GM11168 (cell line): Measurements from ENCODE around the gene BIRC6.

Source experiments
- in situ Hi-C: fragments of 300-500 bp; cut with MboI; formaldehyde crosslinking; loops from one replicate; pipeline ENCODE4 v1.12.0; 2022; ENCODE audit warnings: low sequenced_read_pairs; ENCODE audit not compliant: unreplicated experiment

BIRC6 gene

DNA sequence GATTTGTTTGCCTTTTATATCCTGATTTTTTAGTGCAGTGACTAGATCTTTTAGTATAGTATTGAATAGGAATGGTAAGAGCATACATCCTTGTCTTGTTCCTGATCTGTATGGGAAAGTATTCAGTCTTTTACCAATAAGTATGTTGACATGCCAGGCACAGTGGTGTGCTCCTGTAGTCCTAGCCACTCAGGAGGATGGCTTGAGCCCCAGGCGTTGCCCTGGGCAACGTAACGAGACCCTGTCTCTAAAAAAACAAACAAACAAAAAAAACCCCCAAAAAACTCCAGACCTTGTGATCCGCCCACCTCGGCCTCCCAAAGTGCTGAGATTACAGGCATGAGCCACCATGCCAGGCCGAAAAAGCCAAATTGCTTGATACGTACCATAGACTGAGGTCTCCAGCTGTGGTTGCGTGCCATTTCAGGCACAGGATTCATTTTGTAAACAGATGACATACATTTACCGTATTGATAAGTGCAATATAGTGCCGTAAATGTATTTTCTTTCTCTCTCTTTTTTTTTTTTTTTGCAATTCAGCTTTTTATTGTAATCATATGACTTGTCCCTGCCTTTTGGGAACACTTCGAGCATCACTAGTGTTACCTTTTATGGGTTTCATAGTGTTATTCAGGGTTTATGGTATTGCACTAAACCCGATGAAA is 18.5 kb downstream of the BIRC6 start:
- in situ Hi-C loops: no loop called here

- in situ Hi-C loops: no loop called here
Measured at GRCh38 chr2:32376756-32377155, 19.9 kb downstream of the BIRC6 start.

DNA sequence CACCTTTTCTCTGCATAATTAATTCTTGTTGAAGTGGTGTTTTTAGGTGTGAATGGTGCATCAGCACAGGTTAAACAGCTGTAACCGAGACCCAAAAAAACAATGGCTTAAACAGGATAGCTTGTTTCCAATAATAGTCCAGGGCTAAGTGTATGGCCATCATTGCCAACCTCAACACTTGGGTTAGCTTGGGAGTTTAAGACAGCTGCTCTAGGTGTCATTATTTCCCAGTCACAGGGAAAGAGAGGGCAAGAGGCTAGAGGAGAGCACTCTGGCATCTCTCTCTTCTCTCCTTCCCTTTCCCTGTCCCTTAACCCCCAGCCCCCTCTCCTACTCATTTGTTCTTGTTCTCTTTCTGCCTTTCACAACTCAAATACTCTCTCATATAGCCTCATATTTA is 21.1 kb downstream of the BIRC6 start:
- in situ Hi-C loops: no loop called here

DNA sequence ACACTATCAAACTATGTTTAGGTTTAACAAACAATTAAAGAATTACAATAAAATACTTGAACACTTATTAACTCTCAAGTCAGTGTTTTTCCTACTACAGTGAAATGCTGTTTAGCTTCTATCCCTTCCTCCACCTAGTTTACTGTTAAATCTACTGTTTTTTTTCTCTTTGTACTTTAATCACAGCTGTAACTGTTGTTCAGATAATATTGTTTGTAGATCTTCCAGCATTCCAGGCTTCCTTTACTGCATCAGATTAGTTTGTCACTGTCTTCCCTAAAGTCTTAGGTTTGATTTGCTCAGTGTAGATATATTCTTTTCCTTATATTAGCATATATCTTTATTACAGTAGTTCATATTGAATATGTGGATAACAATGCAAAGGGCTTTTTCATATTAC is 22.5 kb downstream of the BIRC6 start:
- in situ Hi-C loops: no loop called here

- in situ Hi-C loops: no loop called here
Measured at GRCh38 chr2:32383858-32384257, 27.0 kb downstream of the BIRC6 start.

GRCh38 chr2:32384529-32384928 is 27.7 kb downstream of the BIRC6 start:
- in situ Hi-C loops: no loop called here

- in situ Hi-C loops: no loop called here
Measured at GRCh38 chr2:32386739-32387138, 29.9 kb downstream of the BIRC6 start.

- in situ Hi-C loops: no loop called here
Measured at GRCh38 chr2:32399221-32399620, 42.4 kb downstream of the BIRC6 start.

GRCh38 chr2:32402091-32402490 is 45.3 kb downstream of the BIRC6 start:
- in situ Hi-C loops: no loop called here

- in situ Hi-C loops: no loop called here
Measured at GRCh38 chr2:32403782-32404181, 47.0 kb downstream of the BIRC6 start.

GRCh38 chr2:32404691-32405090 is 47.9 kb downstream of the BIRC6 start:
- in situ Hi-C loops: no loop called here

DNA sequence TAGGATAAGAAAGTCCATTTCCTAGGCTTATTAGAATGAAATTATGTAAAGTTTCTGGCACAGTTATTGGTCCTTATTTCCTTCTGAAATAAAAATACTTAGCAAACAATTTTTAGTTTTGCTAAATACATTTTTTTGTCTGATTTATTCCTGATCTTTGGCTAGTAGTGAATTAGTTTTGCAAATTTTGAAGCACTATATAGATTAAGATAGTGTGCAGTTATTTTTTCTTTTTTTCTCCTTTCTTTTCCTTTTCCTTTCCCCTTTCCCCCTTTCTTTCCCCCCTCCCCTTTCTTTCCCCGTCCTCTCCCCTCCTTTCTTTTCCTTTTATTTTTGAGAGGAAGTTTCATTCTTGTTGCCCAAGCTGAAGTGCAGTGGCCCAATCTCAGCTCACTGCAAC is 59.7 kb downstream of the BIRC6 start:
- in situ Hi-C loops: no loop called here

DNA sequence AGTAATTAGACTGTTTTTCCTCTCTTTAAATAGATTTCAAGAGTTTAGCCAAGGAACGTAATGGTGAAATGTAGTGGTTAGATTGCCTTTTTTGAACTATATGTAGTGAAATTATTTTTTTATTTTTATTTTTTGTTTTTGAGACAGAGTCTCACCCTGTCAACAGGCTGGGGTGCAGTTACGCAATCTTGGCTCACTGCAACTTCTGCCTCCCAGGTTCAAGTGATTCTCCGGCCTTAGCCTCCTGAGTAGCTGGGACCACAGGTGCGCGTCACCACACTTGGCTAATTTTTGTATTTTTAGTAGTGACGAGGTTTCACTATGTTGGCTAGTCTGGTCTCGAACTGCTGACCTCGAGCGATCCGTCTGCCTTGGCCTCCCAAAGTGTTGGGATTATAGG is 60.8 kb downstream of the BIRC6 start:
- in situ Hi-C loops: no loop called here

DNA sequence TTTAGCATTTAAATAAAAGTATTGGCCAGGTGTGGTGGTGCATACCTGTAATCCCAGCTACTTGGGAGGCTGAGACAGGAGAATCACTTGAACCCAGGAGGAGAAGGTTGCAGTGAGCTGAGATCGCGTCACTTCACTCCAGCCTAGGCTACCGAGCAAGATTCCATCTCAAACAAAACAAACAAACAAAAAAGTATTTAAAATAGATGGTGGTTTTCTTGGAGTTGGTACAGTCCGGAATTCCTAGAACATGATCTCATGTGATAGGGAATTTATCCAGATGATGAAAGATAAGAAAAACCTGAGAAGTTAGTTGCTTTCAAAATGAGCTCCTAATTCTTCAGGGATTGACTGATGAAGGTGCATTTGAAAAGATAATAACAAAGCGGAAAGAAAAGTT is 62.0 kb downstream of the BIRC6 start:
- in situ Hi-C loops: no loop called here

DNA sequence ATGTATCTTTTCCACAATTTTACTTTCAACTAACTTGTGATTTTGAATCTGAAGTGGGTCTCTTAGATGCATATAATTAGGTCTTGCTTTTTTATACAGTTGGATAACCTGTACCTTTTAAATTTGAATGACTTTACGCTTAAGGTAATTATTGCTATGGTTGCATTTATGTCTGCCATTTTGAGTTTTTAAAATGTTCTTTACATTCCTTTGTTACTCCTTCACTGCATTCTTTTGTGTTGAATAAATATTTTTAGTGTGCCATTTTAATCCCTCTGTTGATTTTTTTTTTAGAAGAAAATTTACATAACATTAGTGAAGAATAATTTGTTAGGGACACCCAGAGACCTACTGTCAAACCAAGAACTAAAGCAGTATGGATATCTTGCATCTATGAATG is 65.3 kb downstream of the BIRC6 start:
- in situ Hi-C loops: no loop called here

DNA sequence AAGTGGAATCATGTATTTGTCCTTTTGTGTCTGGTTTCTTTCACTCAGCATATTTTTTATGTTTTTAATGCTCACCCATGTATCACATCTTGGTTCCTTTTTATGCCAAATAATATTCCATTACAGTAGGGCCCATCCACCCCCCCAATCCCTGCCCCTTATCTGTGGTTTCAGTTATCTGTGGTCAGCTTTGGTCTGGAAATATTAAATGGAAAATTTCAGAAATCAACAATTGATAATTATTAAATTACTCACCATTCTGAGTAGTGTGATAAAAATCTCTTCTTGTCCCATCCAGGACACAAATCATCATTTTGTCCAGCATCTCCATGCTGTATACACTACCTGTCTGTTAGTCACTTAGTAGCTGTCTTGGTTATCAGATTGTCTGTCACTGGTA is 66.7 kb downstream of the BIRC6 start:
- in situ Hi-C loops: no loop called here

- in situ Hi-C loops: no loop called here
Measured at GRCh38 chr2:32424739-32425138, 67.9 kb downstream of the BIRC6 start.

DNA sequence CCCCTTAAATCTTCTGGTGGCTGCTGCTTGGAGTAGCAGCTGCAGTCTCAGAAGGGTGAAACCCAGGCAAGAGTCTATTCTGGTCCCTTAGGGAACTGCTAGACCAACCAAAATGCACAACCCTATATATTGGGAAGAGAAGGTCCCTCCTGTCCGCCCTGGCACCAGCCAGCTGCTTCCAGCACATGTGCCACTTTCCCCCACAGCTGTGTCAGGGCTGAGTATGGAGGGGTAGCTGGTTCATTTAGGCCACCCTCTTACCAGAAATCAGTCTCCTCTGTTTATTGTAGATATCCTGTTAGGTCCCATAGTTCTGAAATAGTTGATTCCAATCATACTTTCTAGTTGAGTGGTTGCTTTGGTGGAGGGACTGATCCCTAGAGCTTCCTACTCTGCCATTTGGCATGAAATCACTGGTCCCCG is 68.9 kb downstream of the BIRC6 start:
- in situ Hi-C loops: no loop called here

DNA sequence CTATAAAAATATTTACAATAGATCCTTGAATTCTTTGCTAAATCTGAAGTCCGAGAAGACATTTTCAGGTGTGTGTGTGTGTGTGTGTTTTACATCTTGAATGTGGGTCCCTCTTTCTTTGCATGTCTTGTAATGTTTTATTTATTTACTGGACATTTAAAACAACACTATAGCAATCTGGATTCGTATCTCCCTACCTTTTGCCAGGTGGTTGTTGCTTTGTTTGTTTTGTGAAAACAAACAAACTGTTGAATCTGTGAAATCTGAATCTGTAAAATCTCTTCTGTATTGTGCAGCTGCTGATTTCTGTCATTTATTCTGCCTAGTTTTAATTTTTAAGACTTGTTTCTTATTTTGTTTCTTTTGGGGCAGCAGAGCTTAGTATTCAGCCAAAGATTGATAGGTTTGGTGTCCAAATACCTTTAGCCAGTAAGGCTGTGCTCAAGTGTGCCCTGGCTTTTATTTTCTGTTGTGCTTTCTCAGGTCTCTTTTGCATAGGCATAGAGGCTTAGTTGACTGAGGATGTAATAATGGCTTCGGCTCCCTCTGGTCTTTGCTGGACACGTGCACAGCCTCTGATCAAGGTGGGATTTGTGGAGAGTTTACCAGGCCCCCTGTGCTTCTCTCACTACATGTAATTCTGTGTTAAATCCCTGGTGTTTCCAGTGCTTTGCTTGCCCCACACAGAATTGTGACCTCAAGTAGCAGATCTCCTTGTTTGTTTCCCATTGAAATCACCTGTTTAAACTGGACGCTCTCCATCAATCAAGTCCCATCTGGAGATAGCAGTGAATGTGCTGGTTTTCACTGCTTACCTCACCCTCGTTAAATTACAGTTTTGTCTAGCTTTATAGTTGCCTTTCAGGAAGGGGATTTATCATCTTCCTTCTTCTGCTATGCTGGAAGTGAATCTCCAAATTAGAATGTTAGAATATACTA is 71.1 kb downstream of the BIRC6 start:
- in situ Hi-C loops: no loop called here

DNA sequence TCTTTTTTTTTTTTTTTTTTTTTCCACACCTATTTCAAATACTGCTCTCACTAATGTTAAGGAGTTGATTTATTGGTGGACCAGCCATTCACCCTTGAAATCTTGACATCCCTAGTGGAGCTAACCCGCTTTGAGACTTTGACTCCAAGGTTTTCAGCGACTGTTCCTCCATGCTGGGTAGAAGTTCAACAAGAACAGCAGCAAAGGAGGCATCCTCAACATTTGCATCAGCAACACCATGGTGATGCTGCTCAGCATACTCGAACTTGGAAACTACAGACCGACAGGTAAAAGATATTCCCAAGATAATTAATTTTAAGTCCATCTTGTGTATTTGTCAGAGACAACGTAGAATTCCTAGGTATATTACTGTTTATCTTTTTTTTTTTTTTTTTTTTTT is 74.0 kb downstream of the BIRC6 start:
- in situ Hi-C loops: no loop called here

DNA sequence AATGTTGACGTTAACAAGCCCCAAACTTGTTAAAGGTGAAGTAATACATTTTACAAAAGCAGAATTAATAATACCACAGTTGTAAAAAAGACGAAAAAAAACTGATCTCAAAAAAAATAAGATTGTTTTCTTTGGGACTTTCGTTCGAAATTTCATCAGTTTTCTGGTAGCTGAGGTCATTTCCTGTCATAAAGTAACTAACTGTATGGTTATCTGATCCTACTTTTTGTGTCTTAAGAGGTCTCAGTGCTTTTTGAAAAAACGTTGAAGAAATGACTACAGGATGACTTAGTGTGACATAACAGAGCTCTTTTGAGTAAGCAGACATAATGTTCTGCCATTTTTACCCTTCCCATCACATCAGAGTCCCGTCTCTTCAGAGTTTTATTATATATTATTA is 79.3 kb downstream of the BIRC6 start:
- in situ Hi-C loops: no loop called here

DNA sequence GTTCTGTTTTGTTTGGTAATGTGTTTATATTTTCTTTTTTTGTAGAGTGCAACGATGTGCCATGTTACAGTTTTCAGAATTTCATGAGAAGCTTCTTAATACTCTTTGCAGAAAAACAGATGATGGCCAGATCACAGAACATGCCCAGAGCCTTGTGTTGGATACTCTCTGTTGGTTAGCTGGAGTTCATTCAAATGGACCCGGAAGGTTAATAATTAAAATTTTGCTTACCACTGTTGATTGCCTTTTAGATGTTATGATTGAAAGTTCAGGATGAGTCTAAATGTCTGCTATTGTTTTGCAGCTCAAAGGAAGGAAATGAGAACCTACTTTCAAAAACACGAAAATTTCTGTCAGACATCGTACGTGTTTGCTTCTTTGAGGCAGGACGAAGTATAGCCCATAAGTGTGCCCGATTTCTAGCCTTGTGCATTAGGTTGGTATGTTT is 85.2 kb downstream of the BIRC6 start:
- in situ Hi-C loops: no loop called here
